ENCODE results near the gene CDK4. TPM values are rescaled to one million over a fixed set of nuclear protein-coding genes. Genes with fewer than 3 reads are reported as not detected.

The CDK4 gene
- total and polyA plus RNA-seq, 2 of the 13 experiments (the other 11 are each of a cell fraction or from before 2014, with no cell fraction given) = 191 to 209 TPM

DNA sequence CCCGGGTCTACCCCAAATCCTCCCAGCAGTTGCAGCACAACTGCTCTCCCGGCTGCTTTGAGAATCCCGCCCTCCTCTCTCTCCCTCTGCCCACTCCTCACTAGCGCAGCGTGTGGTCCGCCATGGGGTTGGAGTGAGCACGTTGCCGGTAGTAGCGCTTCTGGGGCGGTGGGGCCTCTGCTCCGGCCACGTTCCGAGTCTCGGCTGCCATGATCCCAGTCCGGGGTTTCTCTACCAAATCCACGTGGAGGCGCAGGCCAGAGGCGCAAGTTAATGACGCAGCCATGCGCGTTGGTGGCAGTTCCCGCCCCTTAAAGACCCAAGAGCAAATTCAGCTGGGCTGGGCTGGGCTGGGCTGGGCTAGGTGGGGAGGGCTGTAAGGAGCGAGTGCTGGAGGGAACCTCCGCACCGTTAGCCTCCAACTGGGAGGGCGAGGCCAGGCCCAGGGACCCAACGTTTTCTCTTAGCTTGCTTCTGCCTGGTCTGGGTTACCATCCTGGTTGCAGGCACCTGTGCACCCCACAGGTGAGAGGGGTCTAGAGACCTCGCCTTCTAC, 19.8 kb upstream of the CDK4 start, which contains the start of gene METTL1 (continued):
- no peak for TF ChIP-seq ZNF710 (CRISPR knock-in tag; IDR thresholded peaks at IDR 0.05; ENCODE audit: borderline replicate concordance)
- TF ChIP-seq HNF1A (IDR thresholded peaks at IDR 0.05; ENCODE audit: low read depth) = no peak
- peak; percentile 84 for TF ChIP-seq HNF1A (CRISPR knock-in tag; IDR thresholded peaks at IDR 0.05; ENCODE audit: borderline replicate concordance)
- no peak for TF ChIP-seq ZNF382 (CRISPR knock-in tag; IDR thresholded peaks at IDR 0.05; ENCODE audit: borderline replicate concordance)
- no peak for TF ChIP-seq TOE1 (CRISPR knock-in tag; IDR thresholded peaks at IDR 0.05)
- TF ChIP-seq DR1 (CRISPR knock-in tag; IDR thresholded peaks at IDR 0.05) = peak; percentile 86
- TF ChIP-seq ZSCAN22 (CRISPR knock-in tag; IDR thresholded peaks at IDR 0.05) = no peak
- TF ChIP-seq ZNF460 (CRISPR knock-in tag; IDR thresholded peaks at IDR 0.05; ENCODE audit: borderline replicate concordance) = no peak; the same call in 1 of the 2 replicates
- TF ChIP-seq TCF7L2 (IDR thresholded peaks at IDR 0.05; ENCODE audit: low read depth, low read length) = no peak
- TF ChIP-seq MIXL1 (CRISPR knock-in tag; IDR thresholded peaks at IDR 0.05) = peak; percentile 66; the same call in 1 of the 2 replicates
- TF ChIP-seq ZNF34 (CRISPR knock-in tag; IDR thresholded peaks at IDR 0.05; ENCODE audit: borderline replicate concordance) = peak; percentile 92; the same call in 1 of the 2 replicates
- TF ChIP-seq KMT2B (CRISPR knock-in tag; IDR thresholded peaks at IDR 0.05) = peak; percentile 86
- no peak for TF ChIP-seq KLF15 (CRISPR knock-in tag; IDR thresholded peaks at IDR 0.05; ENCODE audit: borderline replicate concordance)
- no peak for TF ChIP-seq MAFF (IDR thresholded peaks at IDR 0.05; ENCODE audit: low read depth, low read length)
- no peak for TF ChIP-seq ZFP36L1 (CRISPR knock-in tag; IDR thresholded peaks at IDR 0.05)
- TF ChIP-seq ZNF616 (CRISPR knock-in tag; IDR thresholded peaks at IDR 0.05; ENCODE audit: low read depth) = peak; percentile 86; the same call in 1 of the 2 replicates
- no peak for TF ChIP-seq MBNL3 (CRISPR knock-in tag; conservative IDR thresholded peaks at IDR 0.05)
- peak; percentile 65; the same call in 1 of the 2 replicates for TF ChIP-seq LCORL (IDR thresholded peaks at IDR 0.05)
- TF ChIP-seq LCORL (CRISPR knock-in tag; IDR thresholded peaks at IDR 0.05) = peak; percentile 97
- TF ChIP-seq GABPB1 (CRISPR knock-in tag; IDR thresholded peaks at IDR 0.05) = peak; percentile 55
- peak; percentile 74; the same call in 1 of the 2 replicates for TF ChIP-seq RFXAP (CRISPR knock-in tag; IDR thresholded peaks at IDR 0.05; ENCODE audit: borderline replicate concordance)
- TF ChIP-seq TP53 (CRISPR knock-in tag; conservative IDR thresholded peaks at IDR 0.05) = 0 out of 2 replicates have a peak, but pooled peaks have one; percentile 54
- no peak for TF ChIP-seq ZNF768 (CRISPR knock-in tag; IDR thresholded peaks at IDR 0.05)
- no peak for TF ChIP-seq MLLT10 (CRISPR knock-in tag; IDR thresholded peaks at IDR 0.05)
- peak; percentile 83 for TF ChIP-seq ZNF256 (CRISPR knock-in tag; conservative IDR thresholded peaks at IDR 0.05)
- no peak for TF ChIP-seq KDM4B (CRISPR knock-in tag; IDR thresholded peaks at IDR 0.05)
- no peak for TF ChIP-seq ZNF549 (CRISPR knock-in tag; IDR thresholded peaks at IDR 0.05)
- TF ChIP-seq MXD4 (CRISPR knock-in tag; IDR thresholded peaks at IDR 0.05) = peak; percentile 100
